Activated CD8-positive, alpha-beta T cell treated with anti-CD3 and anti-CD28 coated beads for 36 hours (primary cell): Measurements from ENCODE around the gene SLC19A1. TPM values are rescaled to one million over a fixed set of nuclear protein-coding genes. Genes with fewer than 3 reads are reported as not detected.

Experiments used
- ATAC-seq: fragments of 200-7000 bp; cut with Tn5 transposase; one replicate; pipeline ENCODE4 v1.10.0; 2021; ENCODE audit warnings: mild to moderate bottlenecking, moderate library complexity
- CTCF ChIA-PET: fragments of 350-600 bp; sonication (Branson Sonifier 250); formaldehyde crosslinking; loops from one replicate; lab custom pipeline; 2021; ENCODE audit warnings: antibody characterized with exemption; lab: Charles Lee
- POLR2A ChIA-PET: fragments of 350-600 bp; sonication (Branson Sonifier 250); formaldehyde crosslinking; loops from one replicate; lab custom pipeline; 2021; ENCODE audit warnings: antibody characterized with exemption; lab: Charles Lee
- DNase-seq: peaks from one replicate; pipeline ENCODE4 v3.0.0-alpha.2; 2020
- H3K27ac Mint-ChIP-seq: one replicate; pipeline ENCODE4 v1.8.0; 2021; ENCODE audit warnings: mild to moderate bottlenecking, mixed read lengths
- H3K27me3 Mint-ChIP-seq: one replicate; pipeline ENCODE4 v1.8.0; 2021; ENCODE audit warnings: mixed read lengths
- H3K36me3 Mint-ChIP-seq: one replicate; pipeline ENCODE4 v1.8.0; 2021; ENCODE audit warnings: low read depth, mixed read lengths
- H3K4me1 Mint-ChIP-seq: one replicate; pipeline ENCODE4 v1.8.0; 2021; ENCODE audit warnings: low read depth, mixed read lengths
- H3K4me3 Mint-ChIP-seq: one replicate; pipeline ENCODE4 v1.8.0; 2021; ENCODE audit warnings: mild to moderate bottlenecking, moderate library complexity, mixed read lengths
- H3K9me3 Mint-ChIP-seq: one replicate; pipeline ENCODE4 v1.8.0; 2021; ENCODE audit warnings: mixed read lengths
- intact Hi-C: fragments of 100-400 bp; cut with micrococcal nuclease; formaldehyde crosslinking; loops from one replicate; pipeline ENCODE4 v1.10.0; 2022
- total RNA-seq, 2 experiments: library from RNA; stranded (reverse); gene quantifications; one replicate each; pipeline ENCODE4 v1.2.3, GENCODE V29; 2021
- TF ChIP-seq, protein P1 (sequence below): fragments of 200-600 bp; IDR thresholded peaks from one replicate; pipeline ENCODE4 v1.8.0; 2022; ENCODE audit warnings: antibody characterized with exemption, mild to moderate bottlenecking

The SLC19A1 gene
- total RNA-seq, 2 experiments from 2014 or later = 40.1 to 46.1 TPM

DNA sequence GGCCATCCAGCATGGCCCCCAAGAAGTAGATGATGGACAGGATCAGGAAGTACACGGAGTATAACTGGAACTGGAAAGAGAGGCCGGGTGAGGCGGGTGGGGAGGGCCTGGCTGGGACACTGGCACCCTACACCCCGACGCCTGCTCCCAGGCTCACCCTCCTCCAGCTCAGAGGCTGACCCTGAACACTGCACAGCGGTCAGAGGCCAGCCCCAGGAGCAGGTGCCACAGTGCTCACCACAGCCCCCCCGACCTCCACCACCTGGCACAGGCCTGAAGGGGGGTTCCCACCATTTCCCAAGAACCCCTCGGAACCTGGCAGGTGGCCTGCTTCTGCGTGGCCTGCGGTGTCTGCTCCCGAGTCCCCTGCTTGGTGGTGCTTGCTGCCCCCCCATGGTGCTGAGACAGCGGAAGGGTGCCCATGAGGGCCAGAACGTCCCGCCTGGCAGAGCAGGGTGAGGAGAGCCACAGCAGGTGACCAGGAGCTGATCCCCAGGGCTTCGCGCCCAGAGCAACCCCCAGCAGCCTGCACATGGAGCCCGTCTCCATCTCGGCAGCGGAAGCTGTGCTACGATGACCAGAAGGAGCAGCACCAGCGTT is 26.1 kb downstream of the SLC19A1 start:
- CTCF ChIA-PET = no interaction called here
- DNase-seq (no peak), ATAC-seq (no peak)
- Mint-ChIP-seq H3K4me1 (peaks cover 15% of the 10 kb centered on the region), H3K27ac (no peak overlapping the region), H3K36me3 (peaks cover 53% of the 10 kb centered on the region), H3K27me3 (no peaks in the 10 kb centered on the region), H3K9me3 (peaks cover 28% of the 10 kb centered on the region), H3K4me3 (no peak overlapping the region)
- POLR2A ChIA-PET = interaction anchor here (0.6 to 1.3 kb wide), 4 partner anchors 9 to 56 kb away, joined by 3 to 5 read pairs (median 3); no protein-coding TSS in a partner anchor
- intact Hi-C loops = no loop called here
- TF ChIP-seq, protein P1, sequence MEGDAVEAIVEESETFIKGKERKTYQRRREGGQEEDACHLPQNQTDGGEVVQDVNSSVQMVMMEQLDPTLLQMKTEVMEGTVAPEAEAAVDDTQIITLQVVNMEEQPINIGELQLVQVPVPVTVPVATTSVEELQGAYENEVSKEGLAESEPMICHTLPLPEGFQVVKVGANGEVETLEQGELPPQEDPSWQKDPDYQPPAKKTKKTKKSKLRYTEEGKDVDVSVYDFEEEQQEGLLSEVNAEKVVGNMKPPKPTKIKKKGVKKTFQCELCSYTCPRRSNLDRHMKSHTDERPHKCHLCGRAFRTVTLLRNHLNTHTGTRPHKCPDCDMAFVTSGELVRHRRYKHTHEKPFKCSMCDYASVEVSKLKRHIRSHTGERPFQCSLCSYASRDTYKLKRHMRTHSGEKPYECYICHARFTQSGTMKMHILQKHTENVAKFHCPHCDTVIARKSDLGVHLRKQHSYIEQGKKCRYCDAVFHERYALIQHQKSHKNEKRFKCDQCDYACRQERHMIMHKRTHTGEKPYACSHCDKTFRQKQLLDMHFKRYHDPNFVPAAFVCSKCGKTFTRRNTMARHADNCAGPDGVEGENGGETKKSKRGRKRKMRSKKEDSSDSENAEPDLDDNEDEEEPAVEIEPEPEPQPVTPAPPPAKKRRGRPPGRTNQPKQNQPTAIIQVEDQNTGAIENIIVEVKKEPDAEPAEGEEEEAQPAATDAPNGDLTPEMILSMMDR = no peak

DNA sequence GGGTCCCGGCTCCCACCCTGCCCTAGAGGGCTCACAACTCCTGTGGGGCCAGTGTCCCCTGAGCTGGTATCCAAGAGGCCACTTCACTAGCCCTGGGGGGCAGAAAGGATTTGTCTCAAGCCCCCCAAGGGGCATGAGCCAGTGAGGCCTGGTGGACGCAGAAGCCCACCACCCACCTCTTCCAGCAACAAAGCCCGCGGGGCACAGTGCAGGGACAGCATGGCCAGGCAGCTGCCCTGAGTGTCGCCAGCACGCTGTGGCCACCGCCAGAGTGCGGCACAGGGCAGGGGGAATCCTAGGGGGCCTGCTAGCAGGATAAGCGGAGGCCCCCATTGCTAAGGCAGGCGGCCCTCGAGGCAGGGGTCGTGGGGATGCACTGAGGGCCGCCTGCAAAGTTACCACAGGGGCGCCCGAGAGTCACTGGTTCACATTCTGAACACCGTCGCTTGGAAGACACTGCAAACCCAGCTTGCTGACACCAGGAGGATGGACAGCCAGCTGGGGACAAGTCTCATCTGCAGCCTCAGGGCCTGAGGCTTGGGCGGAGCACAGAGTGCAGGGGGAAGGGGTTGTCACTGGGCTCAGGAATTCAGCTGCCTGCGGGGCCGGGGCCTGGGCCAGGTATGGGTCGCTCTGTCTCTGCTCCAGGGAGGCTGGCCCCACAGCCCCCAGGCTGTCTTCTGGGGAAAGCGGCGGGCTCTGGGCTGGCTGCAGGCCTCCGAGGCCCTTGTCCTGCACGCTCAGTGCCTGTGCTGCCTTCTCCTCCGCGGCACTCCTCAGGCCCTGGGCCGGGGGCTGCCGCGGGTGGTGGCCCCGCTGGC is 26.8 kb downstream of the SLC19A1 start:
- H3K4me1 Mint-ChIP-seq = peaks cover 15% of the 10 kb centered on the region
- no peaks in the 10 kb centered on the region for H3K27me3 Mint-ChIP-seq
- ATAC-seq (no peak), DNase-seq (no peak)
- POLR2A ChIA-PET = interaction anchor here (0.6 to 1.0 kb wide), 2 partner anchors 8 to 17 kb away, joined by 3 to 4 read pairs; no protein-coding TSS in a partner anchor
- H3K27ac Mint-ChIP-seq = no peak overlapping the region
- intact Hi-C loops = no loop called here
- H3K36me3 Mint-ChIP-seq = peaks cover 45% of the 10 kb centered on the region
- H3K4me3 Mint-ChIP-seq = no peak overlapping the region
- CTCF ChIA-PET = interaction anchor here (1.5 kb wide), 1 partner anchor 81 kb away, joined by 3 read pairs; no protein-coding TSS in a partner anchor
- H3K9me3 Mint-ChIP-seq = peaks cover 25% of the 10 kb centered on the region
- TF ChIP-seq, protein P1 = no peak

DNA sequence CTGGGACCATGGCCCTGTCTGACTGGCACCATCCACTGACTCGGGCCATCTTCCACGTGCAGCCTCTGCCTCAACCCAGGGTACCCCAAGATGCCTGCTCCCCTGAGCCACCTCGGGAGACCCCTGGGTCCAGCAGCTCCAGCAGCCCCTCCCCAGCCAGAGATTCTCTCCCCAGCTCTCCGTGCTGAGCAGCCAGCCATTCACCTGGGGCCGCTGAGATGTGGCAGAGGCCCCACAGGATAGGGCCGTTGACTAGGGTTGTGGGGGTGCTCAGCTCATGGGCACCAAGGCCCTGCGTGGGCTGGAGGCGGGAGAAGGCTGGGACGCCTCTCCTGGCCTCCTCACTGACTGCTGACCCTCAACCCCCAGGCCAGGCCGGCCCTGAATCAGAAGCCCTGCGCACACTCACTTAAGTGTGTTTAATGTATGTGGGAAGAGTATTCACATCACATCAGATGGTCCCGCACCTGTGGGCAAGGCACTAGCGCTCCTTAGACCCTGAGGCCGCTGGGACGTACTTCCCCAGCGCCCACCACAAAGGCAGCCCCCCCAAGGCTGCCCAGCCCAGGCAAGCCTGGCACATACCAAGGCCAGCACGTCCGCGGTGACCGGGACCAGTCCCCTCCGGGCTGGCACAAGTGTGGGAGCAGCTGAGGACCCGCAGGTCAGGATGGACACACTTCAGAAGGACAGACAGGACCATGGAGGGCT is 27.8 kb downstream of the SLC19A1 start:
- intact Hi-C loops = no loop called here

DNA sequence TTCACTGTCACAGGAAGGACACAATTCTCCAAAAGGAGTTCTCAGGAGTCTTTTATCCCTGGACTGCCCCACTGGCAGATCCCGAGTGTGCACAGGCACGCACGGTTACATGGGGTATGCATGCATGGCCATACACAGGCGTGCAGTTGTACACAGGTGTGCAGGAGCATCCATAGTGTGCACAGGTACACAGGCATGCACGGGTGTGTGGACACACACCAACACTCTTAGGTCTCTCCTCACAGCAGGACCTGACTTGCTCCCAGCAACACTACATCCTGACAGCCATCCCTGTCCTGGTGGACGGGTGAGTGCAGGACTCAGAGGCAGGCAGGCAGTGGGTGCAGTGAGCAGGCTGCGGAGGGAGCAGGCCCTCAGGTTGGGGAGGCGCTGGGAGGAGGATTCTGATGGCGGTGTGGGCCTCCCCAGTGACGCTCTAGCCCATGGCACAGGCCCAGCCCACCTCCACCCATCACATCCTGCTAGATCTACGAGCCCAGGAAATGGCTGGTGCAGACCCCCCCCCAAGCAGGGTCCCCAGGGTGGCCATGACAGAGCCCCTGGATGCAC is 28.4 kb downstream of the SLC19A1 start:
- Mint-ChIP-seq H3K4me1 (peaks cover 15% of the 10 kb centered on the region), H3K27ac (peak overlapping the region; percentile 34)

More for the DNA sequence above, 27.8 kb downstream of the SLC19A1 start:
- TF ChIP-seq, protein P1 = no peak
- POLR2A ChIA-PET = interaction anchor here (1.0 kb wide), 1 partner anchor 18 kb away, joined by 4 read pairs; no protein-coding TSS in a partner anchor
- H3K27me3 Mint-ChIP-seq = no peaks in the 10 kb centered on the region
- no peak overlapping the region for H3K27ac Mint-ChIP-seq
- CTCF ChIA-PET = interaction anchor here (1.5 kb wide), 1 partner anchor 82 kb away, joined by 3 read pairs; no protein-coding TSS in a partner anchor
- peaks cover 15% of the 10 kb centered on the region for H3K9me3 Mint-ChIP-seq
- ATAC-seq (no peak), DNase-seq (no peak)
- peaks cover 36% of the 10 kb centered on the region for H3K36me3 Mint-ChIP-seq
- H3K4me3 Mint-ChIP-seq = no peak overlapping the region
- peaks cover 15% of the 10 kb centered on the region for H3K4me1 Mint-ChIP-seq

More for the DNA sequence above, 28.4 kb downstream of the SLC19A1 start:
- TF ChIP-seq, protein P1 = no peak
- intact Hi-C loops = no loop called here
- peaks cover 10% of the 10 kb centered on the region for H3K9me3 Mint-ChIP-seq
- no peaks in the 10 kb centered on the region for H3K27me3 Mint-ChIP-seq
- DNase-seq = no peak
- H3K36me3 Mint-ChIP-seq = peaks cover 29% of the 10 kb centered on the region
- POLR2A ChIA-PET = no interaction called here
- no peak for ATAC-seq
- CTCF ChIA-PET = interaction anchor here (1.5 kb wide), 1 partner anchor 82 kb away, joined by 3 read pairs; no protein-coding TSS in a partner anchor
- no peak overlapping the region for H3K4me3 Mint-ChIP-seq
